SK-MEL-5 (cell line): Measurements from ENCODE around the gene KRT6C. TPM values are rescaled to one million over a fixed set of nuclear protein-coding genes. Genes with fewer than 3 reads are reported as not detected.
"Not testable (repeated sequence)": the region's sequence is repeated elsewhere in the genome, so short reads cannot be mapped to it uniquely, and the experiment has no call there.

Experiments used
- DNase-seq: peaks from one replicate; pipeline ENCODE4 v3.0.0-alpha.2; 2016; ENCODE audit warnings: low read depth, low spot score
- in situ Hi-C: cut with HindIII; loops from 2 replicates; pipeline ENCODE4 v1.10.0; 2016; ENCODE audit warnings: low sequenced_read_pairs, high pct_unique_total_duplicates, low pct_unique_long_range_greater_than_20kb
- total RNA-seq: library from RNA; depleted of rRNA; stranded (reverse); fragments of >200 nt; shearing (Covaris generic); gene quantifications from 2 replicates; pipeline ENCODE4 v1.2.3, GENCODE V29; 2014

The KRT6C gene
- total RNA-seq, 1 experiment from 2014 or later, result not detected

- DNase-seq, result no peak
- in situ Hi-C loops, result no loop called here
Observed at GRCh38 chr12:52486166-52487105, 12.8 kb upstream of the KRT6C start.

- DNase-seq, result no peak
- in situ Hi-C loops, result no loop called here
Observed at GRCh38 chr12:52480073-52480472, 6.5 kb upstream of the KRT6C start.

GRCh38 chr12:52477651-52478050, 4.0 kb upstream of the KRT6C start:
- in situ Hi-C loops, result no loop called here
- DNase-seq, result no peak

- in situ Hi-C loops, result no loop called here
- no peak for DNase-seq
Observed at GRCh38 chr12:52474212-52474611, 607 bp upstream of the KRT6C start.

- in situ Hi-C loops, result no loop called here
- DNase-seq, result no peak
Observed at GRCh38 chr12:52469853-52470252, 3.8 kb downstream of the KRT6C start.

GRCh38 chr12:52464897-52465296, 8.7 kb downstream of the KRT6C start:
- in situ Hi-C loops, result no loop called here

GRCh38 chr12:52461693-52462092, 11.9 kb downstream of the KRT6C start:
- no peak for DNase-seq
- in situ Hi-C loops, result no loop called here

More at GRCh38 chr12:52464897-52465296, 8.7 kb downstream of the KRT6C start:
- DNase-seq, result no peak

GRCh38 chr12:52458861-52459260, 14.7 kb downstream of the KRT6C start:
- DNase-seq, result no peak
- in situ Hi-C loops, result no loop called here

- no peak for DNase-seq
- in situ Hi-C loops, result no loop called here
Observed at GRCh38 chr12:52455821-52456220, 17.8 kb downstream of the KRT6C start.

- peak; percentile 82 for DNase-seq
Observed at GRCh38 chr12:52454411-52455201, 19.0 kb downstream of the KRT6C start.

GRCh38 chr12:52452101-52452500, 21.5 kb downstream of the KRT6C start, which contains the start of gene KRT6B:
Gene KRT6B (minus strand): TSS chr12:52452146. CDS start chr12:52452078, 68 bp downstream.
- peak; percentile 78 for DNase-seq
- in situ Hi-C loops, result no loop called here

More at GRCh38 chr12:52454411-52455201, 19.0 kb downstream of the KRT6C start:
- in situ Hi-C loops, result no loop called here

GRCh38 chr12:52448228-52448627, 25.4 kb downstream of the KRT6C start:
- DNase-seq, result no peak
- in situ Hi-C loops, result no loop called here

- DNase-seq, in situ Hi-C loops: not testable (repeated sequence)
Observed at GRCh38 chr12:52447196-52447595, 26.4 kb downstream of the KRT6C start.

- DNase-seq, result no peak
- in situ Hi-C loops, result no loop called here
Observed at GRCh38 chr12:52446367-52447045, 27.1 kb downstream of the KRT6C start.

- no peak for DNase-seq
- in situ Hi-C loops, result no loop called here
Observed at GRCh38 chr12:52445876-52446275, 27.7 kb downstream of the KRT6C start.

GRCh38 chr12:52444647-52445595, 28.7 kb downstream of the KRT6C start:
- DNase-seq, result no peak
- in situ Hi-C loops, result no loop called here

GRCh38 chr12:52443966-52444365, 29.6 kb downstream of the KRT6C start:
- in situ Hi-C loops, result no loop called here
- DNase-seq, result no peak
